ENCODE data around the gene FUS. TPM values are rescaled to one million over a fixed set of nuclear protein-coding genes. Genes with fewer than 3 reads are reported as not detected.

Gene FUS
- 100 to 1,000 TPM; 536 to 569 TPM for total RNA-seq

- ChIA-PET POLR2A (interaction anchor here (0.6 to 6.2 kb wide), 49 partner anchors 9 to 695 kb away, joined by 3 to 87 read pairs (median 4); partner anchors contain the start of genes ARMC5, ITGAX, KAT8 and PRSS36), CTCF (interaction anchor here (0.9 to 5.2 kb wide), 2 partner anchors 37 to 279 kb away, joined by 3 to 44 read pairs; partner anchors contain the start of gene ARMC5)
- H3K27ac Mint-ChIP-seq, result peak within 1 kb of the TSS; percentile 97
- peak within 1 kb of the TSS; percentile 94 for H3K4me3 Mint-ChIP-seq
- H3K36me3 Mint-ChIP-seq (ENCODE audit: low read depth), result peaks cover 47% of the 10 kb centered on the region
- DNase-seq (peak; percentile 92), ATAC-seq (peak; percentile 56)
- H3K4me1 Mint-ChIP-seq (ENCODE audit: low read depth), result peaks cover 56% of the 10 kb centered on the region
- no peaks in the 10 kb centered on the region for H3K27me3 Mint-ChIP-seq (ENCODE audit: low read depth)
- no peaks in the 10 kb centered on the region for H3K9me3 Mint-ChIP-seq (ENCODE audit: insufficient read depth)
These were observed at the start of gene FUS for GRCh38 chr16:31179747-31180459. TSS of gene FUS (plus strand) at chr16:31180139. CDS start at chr16:31180215, 76 bp downstream.

- Mint-ChIP-seq H3K4me3 (no peak overlapping the region), H3K27ac (no peak overlapping the region), H3K36me3 (ENCODE audit: low read depth) (peaks cover 20% of the 10 kb centered on the region), H3K9me3 (ENCODE audit: insufficient read depth) (no peaks in the 10 kb centered on the region), H3K4me1 (ENCODE audit: low read depth) (peaks cover 5% of the 10 kb centered on the region), H3K27me3 (ENCODE audit: low read depth) (no peaks in the 10 kb centered on the region)
- ChIA-PET CTCF (interaction anchor here (3.2 kb wide), 1 partner anchor 12 kb away, joined by 16 read pairs; no protein-coding TSS in a partner anchor), POLR2A (interaction anchor here (1.3 kb wide), 1 partner anchor 50 kb away, joined by 3 read pairs; the partner anchor contains the start of gene FUS)
- no peak for ATAC-seq
- no peak for DNase-seq
These were observed 49.5 kb upstream of the FUS start for GRCh38 chr16:31130336-31130891.

GRCh38 chr16:31130899-31131298, 49.0 kb upstream of the FUS start:
- CTCF ChIA-PET, result interaction anchor here (3.2 kb wide), 1 partner anchor 11 kb away, joined by 16 read pairs; no protein-coding TSS in a partner anchor
- POLR2A ChIA-PET, result interaction anchor here (1.3 to 1.4 kb wide), 2 partner anchors 49 kb away, joined by 3 to 6 read pairs; partner anchors contain the start of gene FUS
- ATAC-seq (no peak), DNase-seq (no peak)
- H3K36me3 Mint-ChIP-seq (ENCODE audit: low read depth), result peaks cover 20% of the 10 kb centered on the region
- H3K27ac Mint-ChIP-seq, result no peak overlapping the region
- peaks cover 5% of the 10 kb centered on the region for H3K4me1 Mint-ChIP-seq (ENCODE audit: low read depth)
- no peaks in the 10 kb centered on the region for H3K9me3 Mint-ChIP-seq (ENCODE audit: insufficient read depth)
- H3K4me3 Mint-ChIP-seq, result no peak overlapping the region
- no peaks in the 10 kb centered on the region for H3K27me3 Mint-ChIP-seq (ENCODE audit: low read depth)

- Mint-ChIP-seq H3K36me3 (ENCODE audit: low read depth) (peaks cover 18% of the 10 kb centered on the region), H3K27ac (no peak overlapping the region), H3K9me3 (ENCODE audit: insufficient read depth) (no peaks in the 10 kb centered on the region), H3K27me3 (ENCODE audit: low read depth) (no peaks in the 10 kb centered on the region), H3K4me3 (no peak overlapping the region), H3K4me1 (ENCODE audit: low read depth) (peaks cover 5% of the 10 kb centered on the region)
- ATAC-seq (no peak), DNase-seq (no peak)
- POLR2A ChIA-PET, result interaction anchor here (1.4 kb wide), 1 partner anchor 49 kb away, joined by 6 read pairs; the partner anchor contains the start of gene FUS
- CTCF ChIA-PET, result interaction anchor here (1.3 kb wide), 1 partner anchor 11 kb away, joined by 3 read pairs; no protein-coding TSS in a partner anchor
These were observed 48.5 kb upstream of the FUS start for GRCh38 chr16:31131416-31131815.

GRCh38 chr16:31131841-31132271, 48.1 kb upstream of the FUS start:
- ChIA-PET POLR2A (interaction anchor here (1.4 kb wide), 1 partner anchor 48 kb away, joined by 6 read pairs; the partner anchor contains the start of gene FUS), CTCF (interaction anchor here (1.3 kb wide), 1 partner anchor 10 kb away, joined by 3 read pairs; no protein-coding TSS in a partner anchor)
- no peak overlapping the region for H3K27ac Mint-ChIP-seq
- no peak overlapping the region for H3K4me3 Mint-ChIP-seq
- peaks cover 5% of the 10 kb centered on the region for H3K4me1 Mint-ChIP-seq (ENCODE audit: low read depth)
- DNase-seq (no peak), ATAC-seq (no peak)
- H3K9me3 Mint-ChIP-seq (ENCODE audit: insufficient read depth), result no peaks in the 10 kb centered on the region
- H3K27me3 Mint-ChIP-seq (ENCODE audit: low read depth), result no peaks in the 10 kb centered on the region
- H3K36me3 Mint-ChIP-seq (ENCODE audit: low read depth), result peaks cover 18% of the 10 kb centered on the region

- CTCF ChIA-PET, result interaction anchor here (1.0 to 1.3 kb wide), 2 partner anchors 10 kb away, joined by 3 read pairs; no protein-coding TSS in a partner anchor
- POLR2A ChIA-PET, result interaction anchor here (1.4 kb wide), 1 partner anchor 48 kb away, joined by 6 read pairs; the partner anchor contains the start of gene FUS
- Mint-ChIP-seq H3K9me3 (ENCODE audit: insufficient read depth) (no peaks in the 10 kb centered on the region), H3K27ac (no peak overlapping the region), H3K4me3 (no peak overlapping the region), H3K4me1 (ENCODE audit: low read depth) (peaks cover 5% of the 10 kb centered on the region), H3K36me3 (ENCODE audit: low read depth) (peaks cover 18% of the 10 kb centered on the region), H3K27me3 (ENCODE audit: low read depth) (no peaks in the 10 kb centered on the region)
- ATAC-seq (no peak), DNase-seq (no peak)
These were observed 47.5 kb upstream of the FUS start for GRCh38 chr16:31132303-31132979.

- Mint-ChIP-seq H3K4me1 (ENCODE audit: low read depth) (peaks cover 5% of the 10 kb centered on the region), H3K4me3 (no peak overlapping the region), H3K9me3 (ENCODE audit: insufficient read depth) (no peaks in the 10 kb centered on the region), H3K27ac (no peak overlapping the region), H3K27me3 (ENCODE audit: low read depth) (no peaks in the 10 kb centered on the region), H3K36me3 (ENCODE audit: low read depth) (peaks cover 13% of the 10 kb centered on the region)
- ChIA-PET CTCF (interaction anchor here (1.0 kb wide), 1 partner anchor 9 kb away, joined by 3 read pairs; no protein-coding TSS in a partner anchor), POLR2A (no interaction called here)
- DNase-seq (no peak), ATAC-seq (no peak)
These were observed 46.9 kb upstream of the FUS start for GRCh38 chr16:31133046-31133501.

- Mint-ChIP-seq H3K27ac (no peak overlapping the region), H3K4me1 (ENCODE audit: low read depth) (no peaks in the 10 kb centered on the region), H3K36me3 (ENCODE audit: low read depth) (peaks cover 7% of the 10 kb centered on the region), H3K4me3 (no peak overlapping the region), H3K27me3 (ENCODE audit: low read depth) (no peaks in the 10 kb centered on the region), H3K9me3 (ENCODE audit: insufficient read depth) (no peaks in the 10 kb centered on the region)
- ChIA-PET POLR2A (interaction anchor here (1.6 kb wide), 1 partner anchor 17 kb away, joined by 4 read pairs; the partner anchor contains the start of gene KAT8), CTCF (no interaction called here)
- ATAC-seq (no peak), DNase-seq (no peak)
These were observed 45.8 kb upstream of the FUS start for GRCh38 chr16:31134091-31134571.

- H3K36me3 Mint-ChIP-seq (ENCODE audit: low read depth), result peaks cover 7% of the 10 kb centered on the region
- DNase-seq (no peak), ATAC-seq (no peak)
- no peaks in the 10 kb centered on the region for H3K27me3 Mint-ChIP-seq (ENCODE audit: low read depth)
- no peak overlapping the region for H3K4me3 Mint-ChIP-seq
- no peaks in the 10 kb centered on the region for H3K4me1 Mint-ChIP-seq (ENCODE audit: low read depth)
- POLR2A ChIA-PET, result interaction anchor here (1.6 kb wide), 1 partner anchor 17 kb away, joined by 4 read pairs; the partner anchor contains the start of gene KAT8
- no peak overlapping the region for H3K27ac Mint-ChIP-seq
- CTCF ChIA-PET, result no interaction called here
- H3K9me3 Mint-ChIP-seq (ENCODE audit: insufficient read depth), result no peaks in the 10 kb centered on the region
These were observed 45.1 kb upstream of the FUS start for GRCh38 chr16:31134625-31135534.

- ChIA-PET POLR2A (interaction anchor here (1.6 kb wide), 1 partner anchor 18 kb away, joined by 4 read pairs; the partner anchor contains the start of gene KAT8), CTCF (interaction anchor here (0.6 kb wide), 1 partner anchor 16 kb away, joined by 3 read pairs; no protein-coding TSS in a partner anchor)
- no peak within 1 kb of the TSS for H3K4me3 Mint-ChIP-seq
- no peak for DNase-seq
- no peaks in the 10 kb centered on the region for H3K9me3 Mint-ChIP-seq (ENCODE audit: insufficient read depth)
- H3K4me1 Mint-ChIP-seq (ENCODE audit: low read depth), result no peaks in the 10 kb centered on the region
- H3K36me3 Mint-ChIP-seq (ENCODE audit: low read depth), result peaks cover 4% of the 10 kb centered on the region
- ATAC-seq, result no peak
- H3K27ac Mint-ChIP-seq, result no peak within 1 kb of the TSS
- H3K27me3 Mint-ChIP-seq (ENCODE audit: low read depth), result no peaks in the 10 kb centered on the region
These were observed 44.2 kb upstream of the FUS start, which contains the start of gene PRSS8 for GRCh38 chr16:31135535-31136286. TSS of gene PRSS8 (minus strand) at chr16:31135727. CDS start at chr16:31135498, 229 bp downstream.

All from activated CD8-positive, alpha-beta T cell treated with anti-CD3 and anti-CD28 coated beads, Interleukin-2, amount 10 ng/mL, durations not matched to agents 7 days and 5 days (primary cell).